Calu3 (cell line): Measurements from ENCODE around the gene ZNF860. TPM values are rescaled to one million over a fixed set of nuclear protein-coding genes. Genes with fewer than 3 reads are reported as not detected.

Experiments used
- BruUV-seq: library from RNA; stranded (reverse); fragments of 400-500 nt; replicated peaks from 2 replicates; lab custom pipeline; 2021; lab: Mats Ljungman, UMichigan
- CTCF ChIA-PET: fragments of 300-600 bp; sonication (Branson Sonifier 250); formaldehyde crosslinking; loops from one replicate; lab custom pipeline; 2022; ENCODE audit warnings: antibody characterized with exemption; lab: Charles Lee
- DNase-seq: peaks from one replicate; pipeline ENCODE4 v3.0.0; 2022
- H3K27ac Mint-ChIP-seq: one replicate; pipeline ENCODE4 v1.8.0; 2022; ENCODE audit warnings: mixed read lengths; ENCODE audit not compliant: unreplicated experiment
- H3K27me3 Mint-ChIP-seq: one replicate; pipeline ENCODE4 v1.8.0; 2022; ENCODE audit warnings: mixed read lengths; ENCODE audit not compliant: unreplicated experiment
- H3K36me3 Mint-ChIP-seq: one replicate; pipeline ENCODE4 v1.8.0; 2022; ENCODE audit warnings: mild to moderate bottlenecking, moderate library complexity, mixed read lengths; ENCODE audit not compliant: insufficient read depth, unreplicated experiment
- H3K4me1 Mint-ChIP-seq: one replicate; pipeline ENCODE4 v1.8.0; 2022; ENCODE audit warnings: mild to moderate bottlenecking, low read depth, mixed read lengths; ENCODE audit not compliant: unreplicated experiment
- H3K4me3 Mint-ChIP-seq: one replicate; pipeline ENCODE4 v1.8.0; 2022; ENCODE audit warnings: mild to moderate bottlenecking, low read depth, moderate library complexity, mixed read lengths; ENCODE audit not compliant: unreplicated experiment
- H3K9me3 Mint-ChIP-seq: one replicate; pipeline ENCODE4 v1.8.0; 2022; ENCODE audit warnings: low read depth, mixed read lengths; ENCODE audit not compliant: unreplicated experiment
- intact Hi-C: fragments of 100-400 bp; cut with micrococcal nuclease; formaldehyde crosslinking; loops from one replicate; pipeline ENCODE4 v1.10.0; 2022; ENCODE audit not compliant: unreplicated experiment
- total RNA-seq: library from RNA; stranded (reverse); gene quantifications from 2 replicates; pipeline ENCODE4 v1.2.3, GENCODE V29; 2022
- TF ChIP-seq, protein P1 (sequence below): fragments of 200-600 bp; IDR thresholded peaks from one replicate; pipeline ENCODE4 v1.8.0; 2022; ENCODE audit warnings: antibody characterized with exemption; ENCODE audit not compliant: unreplicated experiment

ZNF860 gene
- total RNA-seq, 1 experiment from 2014 or later = 11.8 TPM

DNA sequence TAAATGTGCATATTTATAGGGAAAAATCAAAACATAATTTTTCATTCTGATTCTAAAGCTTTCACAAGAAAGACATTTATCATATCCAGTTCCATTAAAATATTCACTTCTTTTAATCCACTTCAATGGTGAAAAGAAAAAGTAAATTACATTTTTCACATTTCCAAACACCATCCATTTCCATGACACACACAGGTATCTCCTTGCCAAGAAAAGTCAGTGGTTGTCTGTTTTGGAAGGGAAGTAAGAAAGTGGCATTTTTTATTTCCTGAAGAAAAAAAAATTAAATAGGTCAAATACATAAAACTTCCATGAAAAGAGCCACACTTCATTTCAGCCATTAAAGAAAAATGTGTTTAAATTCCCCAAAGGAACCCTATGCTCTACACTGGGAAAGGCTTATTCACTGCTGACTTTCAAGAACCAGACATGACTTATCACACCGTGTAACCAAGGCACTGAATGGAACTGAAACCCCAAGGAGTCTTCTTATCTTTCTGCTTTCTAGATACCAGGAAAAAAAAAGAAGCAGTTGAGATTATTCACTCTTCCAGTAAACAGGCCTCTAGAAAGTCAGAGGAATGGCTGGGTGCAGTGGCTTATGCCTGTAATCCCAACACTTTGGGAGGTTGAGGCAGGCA, 45.0 kb upstream of the ZNF860 start:
- Mint-ChIP-seq H3K4me1 (peaks cover 10% of the 10 kb centered on the region), H3K36me3 (no peaks in the 10 kb centered on the region), H3K27me3 (no peaks in the 10 kb centered on the region), H3K4me3 (no peak overlapping the region), H3K27ac (no peak overlapping the region), H3K9me3 (no peaks in the 10 kb centered on the region)
- TF ChIP-seq, protein P1, sequence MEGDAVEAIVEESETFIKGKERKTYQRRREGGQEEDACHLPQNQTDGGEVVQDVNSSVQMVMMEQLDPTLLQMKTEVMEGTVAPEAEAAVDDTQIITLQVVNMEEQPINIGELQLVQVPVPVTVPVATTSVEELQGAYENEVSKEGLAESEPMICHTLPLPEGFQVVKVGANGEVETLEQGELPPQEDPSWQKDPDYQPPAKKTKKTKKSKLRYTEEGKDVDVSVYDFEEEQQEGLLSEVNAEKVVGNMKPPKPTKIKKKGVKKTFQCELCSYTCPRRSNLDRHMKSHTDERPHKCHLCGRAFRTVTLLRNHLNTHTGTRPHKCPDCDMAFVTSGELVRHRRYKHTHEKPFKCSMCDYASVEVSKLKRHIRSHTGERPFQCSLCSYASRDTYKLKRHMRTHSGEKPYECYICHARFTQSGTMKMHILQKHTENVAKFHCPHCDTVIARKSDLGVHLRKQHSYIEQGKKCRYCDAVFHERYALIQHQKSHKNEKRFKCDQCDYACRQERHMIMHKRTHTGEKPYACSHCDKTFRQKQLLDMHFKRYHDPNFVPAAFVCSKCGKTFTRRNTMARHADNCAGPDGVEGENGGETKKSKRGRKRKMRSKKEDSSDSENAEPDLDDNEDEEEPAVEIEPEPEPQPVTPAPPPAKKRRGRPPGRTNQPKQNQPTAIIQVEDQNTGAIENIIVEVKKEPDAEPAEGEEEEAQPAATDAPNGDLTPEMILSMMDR = no peak
- CTCF ChIA-PET = no interaction called here
- intact Hi-C loops = no loop called here
- no peak for DNase-seq
- BruUV-seq = no TSS peak

DNA sequence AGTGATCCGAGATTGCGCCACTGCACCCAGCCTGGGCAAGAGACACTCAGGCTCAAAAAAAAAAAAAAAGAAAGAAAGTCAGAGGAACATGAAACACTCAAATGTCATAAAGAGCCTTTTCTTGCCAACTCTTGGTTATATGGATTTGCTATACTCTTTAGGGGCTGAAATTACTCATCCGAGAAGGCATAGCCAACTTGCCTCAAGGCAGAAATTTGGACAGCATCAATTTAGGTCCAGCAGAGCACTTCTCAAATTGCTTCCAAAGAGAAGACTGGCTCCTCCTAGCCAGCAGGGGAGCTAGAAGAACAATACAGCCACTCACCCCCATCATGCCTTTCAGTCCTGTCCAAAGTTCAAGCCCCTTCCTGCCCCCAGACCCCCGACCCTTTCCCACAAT, 44.3 kb upstream of the ZNF860 start:
- intact Hi-C loops = no loop called here
- H3K27me3 Mint-ChIP-seq = no peaks in the 10 kb centered on the region
- H3K4me1 Mint-ChIP-seq = peaks cover 10% of the 10 kb centered on the region
- no TSS peak for BruUV-seq
- CTCF ChIA-PET = interaction anchor here (0.6 to 0.7 kb wide), 3 partner anchors 36 to 1058 kb away, joined by 3 to 7 read pairs (median 4); no protein-coding TSS in a partner anchor
- no peak overlapping the region for H3K27ac Mint-ChIP-seq
- no peaks in the 10 kb centered on the region for H3K9me3 Mint-ChIP-seq
- H3K4me3 Mint-ChIP-seq = no peak overlapping the region
- no peaks in the 10 kb centered on the region for H3K36me3 Mint-ChIP-seq
- TF ChIP-seq, protein P1 = no peak
- no peak for DNase-seq

DNA sequence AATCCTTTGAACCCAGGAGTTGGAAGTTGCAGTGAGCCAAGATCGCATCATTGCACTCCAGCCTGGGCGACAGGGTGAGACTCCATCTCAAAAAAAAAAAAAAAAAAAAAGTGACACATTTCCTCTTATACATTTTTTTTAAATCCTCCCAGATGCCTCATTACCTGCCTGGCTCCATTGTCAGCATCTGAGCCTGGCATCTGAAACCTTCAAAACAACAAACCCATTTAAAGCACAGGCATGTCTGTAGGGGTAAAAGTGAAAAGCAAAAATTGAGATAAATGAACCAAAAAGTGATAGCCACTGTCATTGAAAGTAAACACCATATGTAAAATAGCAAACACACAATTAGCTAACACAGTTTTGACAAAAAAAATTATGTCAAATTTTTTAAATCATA, 39.1 kb upstream of the ZNF860 start:
- CTCF ChIA-PET = no interaction called here
- no peak overlapping the region for H3K27ac Mint-ChIP-seq
- H3K4me3 Mint-ChIP-seq = no peak overlapping the region
- no peak for DNase-seq
- TF ChIP-seq, protein P1 = no peak
- no TSS peak for BruUV-seq
- intact Hi-C loops = no loop called here
- no peaks in the 10 kb centered on the region for H3K9me3 Mint-ChIP-seq
- no peaks in the 10 kb centered on the region for H3K36me3 Mint-ChIP-seq
- H3K4me1 Mint-ChIP-seq = peaks cover 15% of the 10 kb centered on the region
- no peaks in the 10 kb centered on the region for H3K27me3 Mint-ChIP-seq

DNA sequence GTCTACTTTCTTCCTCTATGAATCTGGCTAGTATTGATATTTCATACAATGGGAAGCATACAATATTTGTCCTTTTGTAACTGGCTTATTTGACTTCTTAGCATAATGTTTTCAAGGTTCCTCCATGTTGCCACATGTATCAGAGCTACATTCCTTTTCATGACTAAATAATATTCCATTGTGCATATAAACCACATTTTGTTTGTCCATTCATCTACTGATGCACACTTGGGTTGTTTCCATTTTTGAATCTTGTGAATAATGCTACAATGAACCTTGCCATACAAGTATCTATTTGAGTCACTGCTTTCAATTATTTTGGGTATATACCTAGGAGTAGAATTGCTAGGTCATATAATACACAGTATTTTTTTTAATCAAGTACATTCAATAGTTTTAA, 38.5 kb upstream of the ZNF860 start:
- Mint-ChIP-seq H3K9me3 (no peaks in the 10 kb centered on the region), H3K4me3 (no peak overlapping the region), H3K27me3 (no peaks in the 10 kb centered on the region), H3K36me3 (no peaks in the 10 kb centered on the region), H3K27ac (no peak overlapping the region), H3K4me1 (peaks cover 21% of the 10 kb centered on the region)
- DNase-seq = no peak
- TF ChIP-seq, protein P1 = no peak
- BruUV-seq = no TSS peak
- CTCF ChIA-PET = no interaction called here
- intact Hi-C loops = no loop called here
